GM12878 (cell line): ENCODE results near the gene ZNF283. TPM values are rescaled to one million over a fixed set of nuclear protein-coding genes. Genes with fewer than 3 reads are reported as not detected.

ENCODE experiments used
- ATAC-seq: fragments of 200-7000 bp; cut with Tn5 transposase; 3 replicates; pipeline ENCODE4 v1.9.1; 2020; ENCODE audit warnings: mild to moderate bottlenecking, moderate library complexity
- BruUV-seq: library from RNA; stranded (reverse); fragments of 400-500 nt; replicated peaks from 2 replicates; lab custom pipeline; 2021; lab: Mats Ljungman, UMichigan
- CTCF ChIA-PET: fragments of 300-600 bp; sonication (Branson Sonifier 250); formaldehyde crosslinking; extraction: SDS; loops from one replicate; lab custom pipeline; 2021; ENCODE audit warnings: inconsistent platforms; lab: Yijun Ruan, JAX
- POLR2A ChIA-PET: fragments of 350-600 bp; formaldehyde crosslinking; extraction: SDS; loops from one replicate; lab custom pipeline; 2021; ENCODE audit warnings: inconsistent platforms; lab: Charles Lee
- RAD21 ChIA-PET: fragments of 300-600 bp; sonication (Branson Sonifier 250); formaldehyde crosslinking; loops from one replicate; lab custom pipeline; 2023; ENCODE audit warnings: antibody characterized with exemption; ENCODE audit not compliant: unreplicated experiment; lab: Charles Lee
- SMC1A ChIA-PET: fragments of 300-600 bp; sonication (Branson Sonifier 250); formaldehyde crosslinking; loops from one replicate; lab custom pipeline; 2023; ENCODE audit not compliant: unreplicated experiment, uncharacterized antibody; lab: Charles Lee
- DNase-seq: peaks from one replicate; pipeline ENCODE4 v3.0.0-alpha.2; 2011; ENCODE audit warnings: low read depth, low spot score
- FAIRE-seq: peaks from 3 replicates; lab custom pipeline; 2011; peaks lifted over from hg19 to GRCh38; lab: Jason Lieb, UNC
- H2AFZ ChIP-seq: 2 replicates; pipeline ENCODE4 v1.6.0; 2011; ENCODE audit warnings: low read depth, low read length, control low read depth; ENCODE audit not compliant: control insufficient read depth
- H3K27ac ChIP-seq: 2 replicates; pipeline ENCODE4 v1.5.1; 2011; ENCODE audit warnings: control low read depth; ENCODE audit not compliant: control insufficient read depth, insufficient read depth
- H3K27me3 ChIP-seq, 2 experiments: replicated peaks in 1 of 2; 2 replicates each; pipeline versions ENCODE4 v1.6.0 to v1.6.1; 2011; ENCODE audit warnings: low read length in 1 of 2; ENCODE audit not compliant: control insufficient read depth in 2 of 2, insufficient read depth in 2 of 2
- H3K36me3 ChIP-seq, 2 experiments: 2 replicates each; pipeline ENCODE4 v1.5.1; 2011; ENCODE audit warnings: low read length in 1 of 2; ENCODE audit not compliant: control insufficient read depth in 2 of 2, insufficient read depth in 2 of 2
- H3K4me1 ChIP-seq: 2 replicates; pipeline ENCODE4 v1.6.1; 2011; ENCODE audit warnings: mild to moderate bottlenecking, low read length, moderate library complexity, mixed read lengths; ENCODE audit not compliant: control insufficient read depth, insufficient read depth
- H3K4me2 ChIP-seq: 2 replicates; pipeline ENCODE4 v1.6.0; 2011; ENCODE audit warnings: control low read depth; ENCODE audit not compliant: control insufficient read depth, insufficient read depth
- H3K4me3 ChIP-seq: fragments of 200-600 bp; sonication (generic); 2 replicates; pipeline ENCODE4 v1.5.1; 2016
- H3K79me2 ChIP-seq: 2 replicates; pipeline ENCODE4 v1.6.0; 2011; ENCODE audit warnings: low read length; ENCODE audit not compliant: control insufficient read depth, insufficient read depth
- H3K9ac ChIP-seq: 2 replicates; pipeline ENCODE4 v1.8.0; 2011; ENCODE audit warnings: low read length, control low read depth, mixed read lengths; ENCODE audit not compliant: control insufficient read depth, insufficient read depth
- H3K9me3 ChIP-seq: replicated peaks from 3 replicates; pipeline ENCODE4 v1.5.1; 2011; ENCODE audit warnings: mild to moderate bottlenecking, low read length; ENCODE audit not compliant: control insufficient read depth, insufficient read depth
- H4K20me1 ChIP-seq: 2 replicates; pipeline ENCODE4 v1.6.0; 2011; ENCODE audit not compliant: control insufficient read depth, insufficient read depth
- CBFB ChIP-seq: IDR thresholded peaks from 2 replicates; pipeline ENCODE4 v1.6.1; 2016; ENCODE audit warnings: antibody characterized with exemption, low read depth
- CREM ChIP-seq: IDR thresholded peaks from 2 replicates; pipeline ENCODE4 v1.6.1; 2014; ENCODE audit warnings: antibody characterized with exemption, low read depth
- E4F1 ChIP-seq: fragments of 450-650 bp; IDR thresholded peaks from 2 replicates; pipeline ENCODE4 v1.6.1; 2018; ENCODE audit warnings: borderline replicate concordance, mild to moderate bottlenecking; ENCODE audit not compliant: partially characterized antibody
- FOXM1 ChIP-seq: IDR thresholded peaks from 2 replicates; pipeline ENCODE4 v1.6.1; 2012; ENCODE audit warnings: low read depth, mild to moderate bottlenecking, inconsistent platforms, low read length, moderate library complexity
- HSF1 ChIP-seq: fragments of 150-350 bp; IDR thresholded peaks from 2 replicates; pipeline ENCODE4 v1.6.1; 2014; ENCODE audit warnings: mild to moderate bottlenecking, low read depth, low read length
- IKZF2 ChIP-seq, 2 experiments: fragments of 450-650 bp; IDR thresholded peaks; 2 replicates each; pipeline ENCODE4 v1.6.1; 2017; ENCODE audit warnings: mild to moderate bottlenecking in 2 of 2, moderate library complexity in 2 of 2
- KAT2A ChIP-seq: conservative IDR thresholded peaks from 2 replicates; pipeline ENCODE4 v1.6.1; 2011; ENCODE audit warnings: low read depth, low read length; ENCODE audit not compliant: control insufficient read depth
- KLF5 ChIP-seq: fragments of 450-650 bp; IDR thresholded peaks from 2 replicates; pipeline ENCODE4 v1.6.1; 2014; ENCODE audit warnings: mild to moderate bottlenecking; ENCODE audit not compliant: partially characterized antibody
- MTA2 ChIP-seq: fragments of 450-650 bp; IDR thresholded peaks from 2 replicates; pipeline ENCODE4 v1.6.1; 2016; ENCODE audit warnings: low read depth, mild to moderate bottlenecking, moderate library complexity
- NBN ChIP-seq: fragments of 450-650 bp; IDR thresholded peaks from 2 replicates; pipeline ENCODE4 v1.6.1; 2016
- NKRF ChIP-seq: fragments of 450-650 bp; conservative IDR thresholded peaks from 2 replicates; pipeline ENCODE4 v1.6.1; 2017; ENCODE audit warnings: mild to moderate bottlenecking, moderate library complexity
- POLR2A ChIP-seq: IDR thresholded peaks from 2 replicates; pipeline ENCODE4 v1.6.1; 2011; ENCODE audit warnings: low read depth, mild to moderate bottlenecking, low read length
- SREBF2 ChIP-seq: IDR thresholded peaks from 2 replicates; pipeline ENCODE4 v1.6.1; 2012; ENCODE audit warnings: mild to moderate bottlenecking, low read length
- SRF ChIP-seq, 2 experiments: IDR thresholded peaks; 2 replicates each; pipeline ENCODE4 v1.6.1; 2011; ENCODE audit warnings: low read depth in 2 of 2, low read length in 2 of 2, mild to moderate bottlenecking in 1 of 2, moderate library complexity in 1 of 2
- TAF1 ChIP-seq: IDR thresholded peaks from 2 replicates; pipeline ENCODE4 v1.6.1; 2011; ENCODE audit warnings: mild to moderate bottlenecking, low read depth, low read length, borderline replicate concordance
- USF1 ChIP-seq: IDR thresholded peaks from 2 replicates; pipeline ENCODE4 v1.6.1; 2011; ENCODE audit warnings: borderline replicate concordance, low read depth, mild to moderate bottlenecking, moderate library complexity, mixed read lengths, low read length; ENCODE audit not compliant: insufficient read depth; ENCODE audit errors: extremely low read length
- WGBS: methylation state at CpG from one replicate; pipeline ENCODE4 v1.1.6; 2016; ENCODE audit warnings: low lambda C conversion rate; ENCODE audit not compliant: insufficient replicate concordance, insufficient coverage; ENCODE audit errors: missing lambda C conversion rate; 5-methylcytosine and 5-hydroxymethylcytosine counted together
- in situ Hi-C: fragments of 300-500 bp; cut with MboI; formaldehyde crosslinking; loops from 9 replicates; pipeline ENCODE4 v1.14.3; 2018; ENCODE audit warnings: mixed read lengths
- intact Hi-C: fragments of 100-400 bp; cut with micrococcal nuclease; formaldehyde crosslinking; loops from one replicate; pipeline ENCODE4 v1.14.2; 2022; ENCODE audit not compliant: unreplicated experiment
- polyA plus RNA-seq, 11 experiments: library from polyadenylated mRNA; depleted of rRNA in 4 of 11; unstranded in 6 of 11; stranded (reverse) in 5 of 11; fragments of >200 nt; fragmentation: Nextera tagmentation in 4 of 11; fragmentation: Illumina TruSeq in 1 of 11; extraction: Ambion mirVana in 4 of 11; extraction: Trizol in 1 of 11; gene quantifications; 1 replicate in 1 of 11; 2 replicates in 10 of 11; pipeline versions ENCODE4 v1.2.1 to v1.2.3, GENCODE V29; 2011 to 2016; ENCODE audit warnings: inconsistent platforms in 2 of 11, missing spikeins in 2 of 11, low read depth in 1 of 11
- total RNA-seq, 4 experiments: library from RNA; depleted of rRNA in 3 of 4; stranded (reverse); fragments of >200 nt in 3 of 4; fragmentation: Illumina TruSeq in 1 of 4; extraction: Trizol in 1 of 4; gene quantifications; 2 replicates each; pipeline versions ENCODE4 v1.2.1 to v1.2.3, GENCODE V29; 2013 to 2021

ZNF283 gene
- total and polyA plus RNA-seq, 10 of the 15 experiments (the other 5 are each of a cell fraction or from before 2014, with no cell fraction given), result 2.2 to 7.8 (median 3.7) TPM

GRCh38 chr19:43798026-43798545 lies 29.0 kb upstream of the ZNF283 start:
- POLR2A ChIA-PET, result no interaction called here

More at GRCh38 chr19:43798026-43798545, 29.0 kb upstream of the ZNF283 start:
- H3K4me3 ChIP-seq, result peak overlapping the region; percentile 60; the same call in 1 of the 2 replicates
- peaks cover 4% of the 10 kb centered on the region for H3K4me1 ChIP-seq
- no peaks in the 10 kb centered on the region for H3K36me3 ChIP-seq
- RAD21 ChIA-PET, result no interaction called here
- H3K4me2 ChIP-seq, result peak overlapping the region; percentile 95
- BruUV-seq, result no TSS peak
- H3K9me3 ChIP-seq, result no peaks in the 10 kb centered on the region; the same call in 2 of the 3 replicates
- ATAC-seq (no peak), FAIRE-seq (no peak), DNase-seq (no peak)
- intact Hi-C loops, result no loop called here
- SMC1A ChIA-PET, result no interaction called here
- WGBS, result 66% methylated on average over 5 of the region's 5 CpGs
- no peak overlapping the region for H3K27ac ChIP-seq
- H3K27me3 ChIP-seq, result no peaks in the 10 kb centered on the region
- CTCF ChIA-PET, result interaction anchor here (3.2 kb wide), 1 partner anchor 11 kb away, joined by 14 read pairs; no protein-coding TSS in a partner anchor
- H2AFZ ChIP-seq, result peak overlapping the region; percentile 69; the same call in 1 of the 2 replicates
- H4K20me1 ChIP-seq, result 0 out of 2 replicates have a peak, but pooled peaks cover 2% of the 10 kb centered on the region
- H3K9ac ChIP-seq, result 0 out of 2 replicates have a peak overlapping the region, but pooled peaks have one; percentile 8
- no peaks in the 10 kb centered on the region for H3K79me2 ChIP-seq
- in situ Hi-C loops, result no loop called here
- TF ChIP-seq MTA2 (no peak), SRF (IDR thresholded peaks at IDR 0.05; ENCODE audit: low read depth in 2 of 2, low read length in 2 of 2) (no peak), KLF5 (no peak), CREM (no peak), FOXM1 (no peak), SREBF2 (no peak), CBFB (no peak), NBN (no peak), POLR2A (no peak), KAT2A (no peak), NKRF (no peak), HSF1 (no peak), IKZF2 (IDR thresholded peaks at IDR 0.05) (no peak), TAF1 (no peak), USF1 (no peak), E4F1 (no peak)
